GM12872 (cell line): ENCODE measurements around the gene CYTH3.

Experiments used
- TF ChIP-seq, protein P1 (sequence below): IDR thresholded peaks from 3 replicates; pipeline ENCODE4 v1.5.1; 2011; ENCODE audit warnings: low read depth, mild to moderate bottlenecking, low read length, moderate library complexity; ENCODE audit not compliant: insufficient read depth

The CYTH3 gene

GRCh38 chr7:6243168-6243567, 29.3 kb downstream of the CYTH3 start:
- TF ChIP-seq, protein P1, sequence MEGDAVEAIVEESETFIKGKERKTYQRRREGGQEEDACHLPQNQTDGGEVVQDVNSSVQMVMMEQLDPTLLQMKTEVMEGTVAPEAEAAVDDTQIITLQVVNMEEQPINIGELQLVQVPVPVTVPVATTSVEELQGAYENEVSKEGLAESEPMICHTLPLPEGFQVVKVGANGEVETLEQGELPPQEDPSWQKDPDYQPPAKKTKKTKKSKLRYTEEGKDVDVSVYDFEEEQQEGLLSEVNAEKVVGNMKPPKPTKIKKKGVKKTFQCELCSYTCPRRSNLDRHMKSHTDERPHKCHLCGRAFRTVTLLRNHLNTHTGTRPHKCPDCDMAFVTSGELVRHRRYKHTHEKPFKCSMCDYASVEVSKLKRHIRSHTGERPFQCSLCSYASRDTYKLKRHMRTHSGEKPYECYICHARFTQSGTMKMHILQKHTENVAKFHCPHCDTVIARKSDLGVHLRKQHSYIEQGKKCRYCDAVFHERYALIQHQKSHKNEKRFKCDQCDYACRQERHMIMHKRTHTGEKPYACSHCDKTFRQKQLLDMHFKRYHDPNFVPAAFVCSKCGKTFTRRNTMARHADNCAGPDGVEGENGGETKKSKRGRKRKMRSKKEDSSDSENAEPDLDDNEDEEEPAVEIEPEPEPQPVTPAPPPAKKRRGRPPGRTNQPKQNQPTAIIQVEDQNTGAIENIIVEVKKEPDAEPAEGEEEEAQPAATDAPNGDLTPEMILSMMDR: no peak

GRCh38 chr7:6242561-6242960, 29.9 kb downstream of the CYTH3 start:
- TF ChIP-seq, protein P1: no peak

- TF ChIP-seq, protein P1: no peak
Measured at GRCh38 chr7:6241607-6241973, 30.8 kb downstream of the CYTH3 start.

DNA sequence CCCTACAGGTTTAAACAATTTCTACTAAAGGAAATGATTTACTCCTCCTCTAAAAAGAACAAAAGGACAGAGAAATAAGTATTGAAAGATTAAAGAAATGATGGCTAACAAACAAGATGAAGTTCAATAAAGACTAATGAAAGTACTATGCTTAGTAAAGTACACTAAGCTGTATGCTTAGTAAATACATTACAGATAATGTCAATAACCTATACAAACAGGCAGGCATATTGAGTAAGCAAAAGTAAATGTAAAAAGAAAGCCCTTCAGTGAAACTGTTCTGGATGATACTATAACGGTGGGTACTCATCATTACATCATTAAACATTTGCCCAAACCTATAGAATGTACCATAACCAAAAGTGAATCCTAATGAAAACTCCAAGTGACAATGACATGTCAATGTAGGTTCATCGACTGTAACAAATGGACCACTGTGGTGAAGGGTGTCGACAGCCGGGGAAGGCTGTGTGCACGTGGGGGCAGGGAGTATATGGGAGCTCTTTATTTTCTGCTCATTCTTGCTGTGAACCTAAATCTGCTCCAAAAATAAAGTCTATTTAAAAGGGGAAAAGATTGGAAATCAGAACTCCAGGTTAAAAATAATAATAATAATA, 34.0 kb downstream of the CYTH3 start:
- TF ChIP-seq, protein P1: no peak

DNA sequence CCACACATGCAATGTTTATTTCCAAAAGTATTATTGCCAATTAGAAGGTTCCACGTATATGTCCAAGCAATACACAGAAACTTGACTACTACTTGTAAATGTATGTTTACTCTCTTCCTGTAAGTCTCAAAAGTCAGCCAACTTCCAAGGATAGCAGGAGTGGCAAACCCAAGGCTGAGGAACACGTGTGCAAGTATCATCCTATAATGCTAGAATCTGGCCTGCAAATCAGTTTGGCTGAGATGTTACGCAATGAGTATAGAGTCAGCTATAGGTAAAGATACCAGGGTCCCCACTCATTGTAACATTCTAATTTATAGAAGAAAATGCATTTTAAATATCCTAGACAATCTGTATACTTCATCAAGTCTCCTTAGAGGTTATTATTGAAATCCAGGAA, 34.7 kb downstream of the CYTH3 start:
- TF ChIP-seq, protein P1: no peak

GRCh38 chr7:6237011-6237410, 35.4 kb downstream of the CYTH3 start:
- TF ChIP-seq, protein P1: no peak

DNA sequence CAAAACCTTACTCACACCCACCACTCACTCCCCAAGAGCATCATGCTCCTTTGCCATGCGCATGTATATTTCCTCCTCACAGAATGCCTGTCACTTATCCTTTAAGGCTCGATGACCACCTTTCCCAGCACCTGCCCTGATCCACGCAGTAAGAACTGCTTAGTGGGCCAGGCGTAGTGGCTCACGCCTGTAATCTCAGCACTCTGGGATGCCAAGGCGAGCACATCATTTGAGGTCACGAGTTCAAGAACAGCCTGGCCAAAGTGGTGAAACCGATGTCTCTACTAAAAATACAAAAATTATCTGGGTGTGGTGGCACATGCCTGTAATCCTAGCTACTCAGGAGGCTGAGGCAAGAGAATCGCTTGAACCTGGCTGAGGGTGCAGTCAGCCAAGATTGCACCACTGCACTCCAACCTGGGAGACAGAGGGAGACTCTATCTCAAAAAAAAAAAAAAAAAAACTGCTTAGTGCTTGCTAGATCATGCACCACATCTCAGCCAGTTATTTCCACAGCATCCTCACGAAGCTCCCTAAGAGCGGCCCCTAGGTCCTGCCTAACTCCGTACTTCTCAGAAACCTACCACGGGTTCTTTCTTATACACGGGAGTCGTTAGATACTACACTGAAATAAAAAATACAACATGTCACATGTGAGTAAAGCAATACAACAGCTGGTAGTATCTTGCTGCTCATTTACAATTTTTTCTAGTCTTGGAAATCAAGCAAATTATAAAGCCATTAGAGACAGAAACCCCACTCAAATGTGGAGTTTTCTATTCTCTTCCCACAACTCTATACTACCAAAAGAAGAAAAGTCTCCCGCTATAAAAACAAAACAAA, 37.2 kb downstream of the CYTH3 start:
- TF ChIP-seq, protein P1: no peak
